Bronchial epithelial cell (primary cell): Measurements from ENCODE around the gene KANK2. TPM values are rescaled to one million over a fixed set of nuclear protein-coding genes. Genes with fewer than 3 reads are reported as not detected.
"Not testable (repeated sequence)": the region's sequence is repeated elsewhere in the genome, so short reads cannot be mapped to it uniquely, and the experiment has no call there.

Experiments
- DNase-seq: peaks from one replicate; pipeline ENCODE4 v3.0.0-alpha.2; 2010; ENCODE audit warnings: low read depth
- FAIRE-seq: peaks from 2 replicates; lab custom pipeline; 2011; peaks lifted over from hg19 to GRCh38; lab: Jason Lieb, UNC
- H3K27me3 ChIP-seq: 2 replicates; pipeline ENCODE4 v1.5.1; 2011; ENCODE audit warnings: low read length; ENCODE audit not compliant: control insufficient read depth, insufficient read depth
- H3K36me3 ChIP-seq: 2 replicates; pipeline ENCODE4 v1.5.1; 2011; ENCODE audit warnings: low read length; ENCODE audit not compliant: control insufficient read depth, insufficient read depth
- H3K4me3 ChIP-seq: 2 replicates; pipeline ENCODE4 v1.5.1; 2011; ENCODE audit warnings: mild to moderate bottlenecking, low read depth, low read length, control low read depth
- CTCF ChIP-seq: IDR thresholded peaks from 2 replicates; pipeline ENCODE4 v1.5.1; 2011; ENCODE audit warnings: mild to moderate bottlenecking, moderate library complexity, low read length, control low read depth, inconsistent platforms; ENCODE audit not compliant: insufficient read depth, severe bottlenecking
- total RNA-seq: library from RNA; depleted of rRNA; stranded (reverse); fragments of >200 nt; gene quantifications from 2 replicates; pipeline ENCODE4 v1.2.1, GENCODE V29; 2014

KANK2 gene
- total RNA-seq, 1 donor from 2014 or later, result 10.8 TPM

- Histone ChIP-seq H3K4me3 (no peak overlapping the region), H3K27me3 (no peaks in the 10 kb centered on the region), H3K36me3 (no peaks in the 10 kb centered on the region)
- FAIRE-seq, result no peak
- TF ChIP-seq CTCF, result peak; percentile 21
- DNase-seq, result no peak
Observed at GRCh38 chr19:11141937-11142527, 55.3 kb downstream of the KANK2 start.

- DNase-seq, result no peak
- no peak for TF ChIP-seq CTCF
- FAIRE-seq, result no peak
- Histone ChIP-seq H3K27me3 (no peaks in the 10 kb centered on the region), H3K4me3 (no peak overlapping the region), H3K36me3 (no peaks in the 10 kb centered on the region)
Observed at GRCh38 chr19:11140896-11141295, 56.4 kb downstream of the KANK2 start.

- H3K36me3 ChIP-seq, DNase-seq, H3K4me3 ChIP-seq, FAIRE-seq, H3K27me3 ChIP-seq: not testable (repeated sequence)
Observed at GRCh38 chr19:11140023-11140538, 57.3 kb downstream of the KANK2 start.

GRCh38 chr19:11138601-11139300, 58.6 kb downstream of the KANK2 start:
- Histone ChIP-seq H3K27me3 (no peaks in the 10 kb centered on the region), H3K4me3 (no peak overlapping the region), H3K36me3 (no peaks in the 10 kb centered on the region)
- no peak for FAIRE-seq
- no peak for TF ChIP-seq CTCF
- DNase-seq, result peak; percentile 56

GRCh38 chr19:11137542-11138384, 59.6 kb downstream of the KANK2 start:
- DNase-seq (peak; percentile 74), FAIRE-seq (no peak)
- Histone ChIP-seq H3K4me3 (no peak overlapping the region), H3K27me3 (no peaks in the 10 kb centered on the region), H3K36me3 (no peaks in the 10 kb centered on the region)
- peak; percentile 81 for TF ChIP-seq CTCF

- no peak for FAIRE-seq
Observed at GRCh38 chr19:11136400-11137101, 60.8 kb downstream of the KANK2 start.

More at GRCh38 chr19:11136400-11137101, 60.8 kb downstream of the KANK2 start:
- Histone ChIP-seq H3K4me3 (no peak overlapping the region), H3K27me3 (no peaks in the 10 kb centered on the region), H3K36me3 (peaks cover 6% of the 10 kb centered on the region)
- no peak for TF ChIP-seq CTCF
- no peak for DNase-seq
